ENCODE measurements around the gene PSEN1.

PSEN1 gene

GRCh38 chr14:73245480-73246325, 109.4 kb downstream of the PSEN1 start:
- Mint-ChIP-seq H3K27ac (no peak overlapping the region), H3K4me3 (peak overlapping the region; percentile 49), H3K4me1 (peaks cover 22% of the 10 kb centered on the region), H3K36me3 (ENCODE audit: low read depth) (no peaks in the 10 kb centered on the region), H3K27me3 (peaks cover 54% of the 10 kb centered on the region), H3K9me3 (no peaks in the 10 kb centered on the region)
- ATAC-seq (peak; percentile 80), DNase-seq (peak; percentile 64)

GRCh38 chr14:73246387-73247150, 110.3 kb downstream of the PSEN1 start:
- peaks cover 45% of the 10 kb centered on the region for H3K27me3 Mint-ChIP-seq
- H3K27ac Mint-ChIP-seq = no peak overlapping the region

GRCh38 chr14:73248108-73248868, 112.0 kb downstream of the PSEN1 start:
- Mint-ChIP-seq H3K27ac (no peak overlapping the region), H3K4me3 (no peak overlapping the region), H3K36me3 (ENCODE audit: low read depth) (no peaks in the 10 kb centered on the region), H3K9me3 (no peaks in the 10 kb centered on the region), H3K4me1 (peaks cover 16% of the 10 kb centered on the region), H3K27me3 (peaks cover 34% of the 10 kb centered on the region)
- ATAC-seq (no peak), DNase-seq (no peak)

More at GRCh38 chr14:73246387-73247150, 110.3 kb downstream of the PSEN1 start:
- Mint-ChIP-seq H3K4me3 (peak overlapping the region; percentile 73), H3K4me1 (peaks cover 21% of the 10 kb centered on the region), H3K36me3 (ENCODE audit: low read depth) (no peaks in the 10 kb centered on the region), H3K9me3 (no peaks in the 10 kb centered on the region)
- no peak for DNase-seq
- ATAC-seq = no peak

- Mint-ChIP-seq H3K9me3 (no peaks in the 10 kb centered on the region), H3K4me3 (no peak overlapping the region), H3K27ac (no peak overlapping the region), H3K27me3 (peaks cover 26% of the 10 kb centered on the region), H3K36me3 (ENCODE audit: low read depth) (no peaks in the 10 kb centered on the region), H3K4me1 (peaks cover 14% of the 10 kb centered on the region)
- ATAC-seq (no peak), DNase-seq (no peak)
These were observed 112.8 kb downstream of the PSEN1 start for GRCh38 chr14:73249108-73249507.

GRCh38 chr14:73249564-73250316, 113.4 kb downstream of the PSEN1 start:
- Mint-ChIP-seq H3K27ac (no peak overlapping the region), H3K9me3 (no peaks in the 10 kb centered on the region), H3K4me3 (no peak overlapping the region), H3K36me3 (ENCODE audit: low read depth) (no peaks in the 10 kb centered on the region), H3K27me3 (peaks cover 21% of the 10 kb centered on the region), H3K4me1 (peaks cover 14% of the 10 kb centered on the region)
- no peak for ATAC-seq
- no peak for DNase-seq

- no peak for DNase-seq
- Mint-ChIP-seq H3K9me3 (no peaks in the 10 kb centered on the region), H3K27me3 (peaks cover 15% of the 10 kb centered on the region), H3K4me1 (peaks cover 14% of the 10 kb centered on the region), H3K4me3 (no peak overlapping the region), H3K36me3 (ENCODE audit: low read depth) (no peaks in the 10 kb centered on the region), H3K27ac (no peak overlapping the region)
- no peak for ATAC-seq
These were observed 114.0 kb downstream of the PSEN1 start for GRCh38 chr14:73250317-73250713.

GRCh38 chr14:73250781-73251500, 114.6 kb downstream of the PSEN1 start:
- peaks cover 16% of the 10 kb centered on the region for H3K27me3 Mint-ChIP-seq
- no peak overlapping the region for H3K4me3 Mint-ChIP-seq
- DNase-seq (no peak), ATAC-seq (no peak)
- H3K4me1 Mint-ChIP-seq = peaks cover 16% of the 10 kb centered on the region
- no peaks in the 10 kb centered on the region for H3K9me3 Mint-ChIP-seq
- H3K27ac Mint-ChIP-seq = no peak overlapping the region
- no peaks in the 10 kb centered on the region for H3K36me3 Mint-ChIP-seq (ENCODE audit: low read depth)

- Mint-ChIP-seq H3K27me3 (peaks cover 12% of the 10 kb centered on the region), H3K9me3 (no peaks in the 10 kb centered on the region), H3K4me1 (peaks cover 13% of the 10 kb centered on the region), H3K27ac (no peak overlapping the region), H3K36me3 (ENCODE audit: low read depth) (no peaks in the 10 kb centered on the region), H3K4me3 (no peak overlapping the region)
- DNase-seq (no peak), ATAC-seq (no peak)
These were observed 115.4 kb downstream of the PSEN1 start for GRCh38 chr14:73251516-73252215.

GRCh38 chr14:73252491-73253322, 116.4 kb downstream of the PSEN1 start:
- Mint-ChIP-seq H3K27me3 (peaks cover 5% of the 10 kb centered on the region), H3K4me1 (peaks cover 2% of the 10 kb centered on the region), H3K36me3 (ENCODE audit: low read depth) (no peaks in the 10 kb centered on the region), H3K27ac (no peak overlapping the region), H3K9me3 (no peaks in the 10 kb centered on the region), H3K4me3 (no peak overlapping the region)
- ATAC-seq = no peak
- no peak for DNase-seq

- peaks cover 6% of the 10 kb centered on the region for H3K4me1 Mint-ChIP-seq
- peaks cover 2% of the 10 kb centered on the region for H3K27me3 Mint-ChIP-seq
- H3K9me3 Mint-ChIP-seq = no peaks in the 10 kb centered on the region
- DNase-seq (no peak), ATAC-seq (no peak)
- H3K36me3 Mint-ChIP-seq (ENCODE audit: low read depth) = no peaks in the 10 kb centered on the region
- H3K27ac Mint-ChIP-seq = no peak overlapping the region
- H3K4me3 Mint-ChIP-seq = no peak overlapping the region
These were observed 117.0 kb downstream of the PSEN1 start for GRCh38 chr14:73253323-73253610.

GRCh38 chr14:73253721-73254120, 117.4 kb downstream of the PSEN1 start:
- Mint-ChIP-seq H3K9me3 (no peaks in the 10 kb centered on the region), H3K36me3 (ENCODE audit: low read depth) (no peaks in the 10 kb centered on the region), H3K27me3 (peaks cover 2% of the 10 kb centered on the region), H3K4me3 (no peak overlapping the region), H3K4me1 (peaks cover 7% of the 10 kb centered on the region), H3K27ac (no peak overlapping the region)
- DNase-seq (no peak), ATAC-seq (no peak)

GRCh38 chr14:73254247-73255004, 118.1 kb downstream of the PSEN1 start:
- H3K36me3 Mint-ChIP-seq (ENCODE audit: low read depth) = no peaks in the 10 kb centered on the region
- peaks cover 7% of the 10 kb centered on the region for H3K4me1 Mint-ChIP-seq
- peaks cover 2% of the 10 kb centered on the region for H3K27me3 Mint-ChIP-seq
- H3K27ac Mint-ChIP-seq = no peak overlapping the region
- DNase-seq (no peak), ATAC-seq (no peak)
- H3K4me3 Mint-ChIP-seq = no peak overlapping the region
- no peaks in the 10 kb centered on the region for H3K9me3 Mint-ChIP-seq

Measured in activated naive CD8-positive, alpha-beta T cell treated with anti-CD3 and anti-CD28 coated beads, Interleukin-2, amount 50 U/mL, for 24 hours (primary cell).